Left lung (tissue), 10 donors: ENCODE results near the gene ABHD6. TPM values are rescaled to one million over a fixed set of nuclear protein-coding genes. Genes with fewer than 3 reads are reported as not detected.

Source experiments
- ATAC-seq: fragments of 200-7000 bp; cut with Tn5 transposase; one replicate; pipeline ENCODE4 v1.9.1; 2020; ENCODE audit warnings: moderate library complexity
- DNase-seq, 4 donors: peaks; one replicate each; pipeline ENCODE4 v3.0.0-alpha.2; 2013 to 2020
- H3K27ac ChIP-seq, 2 donors: fragments of 200-600 bp; sonication (generic) in 1 of 2; one replicate each; pipeline versions ENCODE4 v1.5.0 to v1.8.0; 2020 to 2021
- H3K27me3 ChIP-seq, 2 donors: fragments of 200-600 bp; sonication (generic) in 1 of 2; one replicate each; pipeline versions ENCODE4 v1.5.0 to v1.8.0; 2020 to 2021
- H3K36me3 ChIP-seq, 2 donors: fragments of 200-600 bp; sonication (generic) in 1 of 2; one replicate each; pipeline versions ENCODE4 v1.5.0 to v1.8.0; 2020 to 2021
- H3K4me1 ChIP-seq, 2 donors: fragments of 200-600 bp; one replicate each; pipeline ENCODE4 v1.8.0; 2021
- H3K4me3 ChIP-seq, 2 donors: fragments of 200-600 bp; sonication (generic) in 1 of 2; one replicate each; pipeline versions ENCODE4 v1.5.0 to v1.8.0; 2020 to 2021; ENCODE audit warnings: mild to moderate bottlenecking in 1 of 2
- H3K9me3 ChIP-seq, 2 donors: fragments of 200-600 bp; sonication (generic) in 1 of 2; one replicate each; pipeline versions ENCODE4 v1.5.0 to v1.8.0; 2020 to 2021
- intact Hi-C, 2 donors: fragments of 100-400 bp; cut with DNase I; formaldehyde crosslinking; loops; one replicate each; pipeline versions ENCODE4 v1.11.2 to v1.14.2; 2022
- polyA plus RNA-seq, 6 donors: library from polyadenylated mRNA; unstranded; fragments of 120-200 nt; gene quantifications; one replicate each; pipeline ENCODE4 v1.2.1, GENCODE V29; 2013; ENCODE audit not compliant: insufficient read length in 6 of 6
- total RNA-seq, 2 donors: library from RNA; stranded (reverse); fragmentation: NEBNext Ultra II Directional; extraction: Animal tissue kit (Norgen Biotek cat#: 25700); gene quantifications; one replicate each; pipeline ENCODE4 v1.2.1, GENCODE V29; 2021
- TF ChIP-seq, protein P1 (sequence below), 2 donors: fragments of 200-600 bp; sonication (generic) in 1 of 2; IDR thresholded peaks; one replicate each; pipeline versions ENCODE4 v1.5.0 to v1.8.0; 2021; ENCODE audit warnings: antibody characterized with exemption in 2 of 2
- donor health status: DM: no; HTN: yes; CAD: no.
- donor health status: DM: no; HTN: no; CAD: no.

The ABHD6 gene
- total and polyA plus RNA-seq, 8 donors, result 4.8 to 12.7 (median 8.2) TPM

DNA sequence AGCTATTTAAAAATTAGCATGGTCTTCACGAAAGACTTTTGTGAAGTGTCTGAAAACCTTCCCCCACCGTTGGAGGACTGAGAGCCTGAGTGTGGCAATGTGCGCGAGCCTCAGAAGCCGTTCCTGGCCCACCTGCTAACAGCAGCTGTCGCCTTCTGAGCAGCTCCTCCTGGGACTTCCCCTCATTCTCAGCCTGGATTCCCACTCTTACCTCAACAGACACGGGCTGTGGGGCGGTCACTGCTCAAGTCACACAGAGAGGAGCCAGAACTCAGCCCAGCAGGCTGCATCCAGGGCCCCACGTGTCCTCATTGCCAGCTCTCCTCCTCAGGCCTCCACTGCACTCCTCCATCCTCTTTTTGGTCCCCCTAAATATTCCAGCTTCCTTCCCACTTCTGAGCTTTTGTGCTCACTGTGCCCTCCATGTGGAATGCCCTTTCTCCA lies 34.7 kb upstream of the ABHD6 start:
- DNase-seq, result no peak
- Histone ChIP-seq H3K27me3 (no peaks in the 10 kb centered on the region), H3K4me3 (no peak overlapping the region), H3K27ac (no peak overlapping the region), H3K4me1 (no peaks in the 10 kb centered on the region), H3K36me3 (no peaks in the 10 kb centered on the region), H3K9me3 (no peaks in the 10 kb centered on the region)
- TF ChIP-seq, protein P1, sequence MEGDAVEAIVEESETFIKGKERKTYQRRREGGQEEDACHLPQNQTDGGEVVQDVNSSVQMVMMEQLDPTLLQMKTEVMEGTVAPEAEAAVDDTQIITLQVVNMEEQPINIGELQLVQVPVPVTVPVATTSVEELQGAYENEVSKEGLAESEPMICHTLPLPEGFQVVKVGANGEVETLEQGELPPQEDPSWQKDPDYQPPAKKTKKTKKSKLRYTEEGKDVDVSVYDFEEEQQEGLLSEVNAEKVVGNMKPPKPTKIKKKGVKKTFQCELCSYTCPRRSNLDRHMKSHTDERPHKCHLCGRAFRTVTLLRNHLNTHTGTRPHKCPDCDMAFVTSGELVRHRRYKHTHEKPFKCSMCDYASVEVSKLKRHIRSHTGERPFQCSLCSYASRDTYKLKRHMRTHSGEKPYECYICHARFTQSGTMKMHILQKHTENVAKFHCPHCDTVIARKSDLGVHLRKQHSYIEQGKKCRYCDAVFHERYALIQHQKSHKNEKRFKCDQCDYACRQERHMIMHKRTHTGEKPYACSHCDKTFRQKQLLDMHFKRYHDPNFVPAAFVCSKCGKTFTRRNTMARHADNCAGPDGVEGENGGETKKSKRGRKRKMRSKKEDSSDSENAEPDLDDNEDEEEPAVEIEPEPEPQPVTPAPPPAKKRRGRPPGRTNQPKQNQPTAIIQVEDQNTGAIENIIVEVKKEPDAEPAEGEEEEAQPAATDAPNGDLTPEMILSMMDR (IDR thresholded peaks at IDR 0.05), result no peak
- intact Hi-C loops, result no loop called here
- no peak for ATAC-seq

DNA sequence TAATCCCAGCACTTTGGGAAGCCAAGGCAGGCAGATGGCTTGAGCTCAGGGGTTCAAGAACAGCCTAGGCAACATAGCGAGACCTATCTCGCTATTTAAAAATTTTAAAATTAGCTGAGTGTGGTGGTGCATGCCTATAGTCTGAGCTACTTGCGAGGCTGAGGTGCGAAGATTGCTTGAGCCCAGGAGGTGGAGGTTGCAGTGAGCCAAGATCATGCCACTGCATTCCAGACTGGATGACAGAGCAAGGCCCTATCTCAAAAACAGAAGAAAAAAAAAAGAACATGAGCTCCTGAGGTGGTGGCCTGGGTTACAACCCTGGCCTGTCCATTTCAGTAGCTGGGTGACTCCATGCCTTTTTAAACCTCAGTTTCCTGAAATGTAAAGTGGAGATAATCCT lies 34.1 kb upstream of the ABHD6 start:
- intact Hi-C loops, result no loop called here
- no peak overlapping the region for H3K4me3 ChIP-seq
- H3K27me3 ChIP-seq, result no peaks in the 10 kb centered on the region
- ATAC-seq (no peak), DNase-seq (no peak)
- no peaks in the 10 kb centered on the region for H3K9me3 ChIP-seq
- H3K4me1 ChIP-seq, result no peaks in the 10 kb centered on the region
- no peak overlapping the region for H3K27ac ChIP-seq
- TF ChIP-seq, protein P1 (IDR thresholded peaks at IDR 0.05), result no peak
- no peaks in the 10 kb centered on the region for H3K36me3 ChIP-seq

DNA sequence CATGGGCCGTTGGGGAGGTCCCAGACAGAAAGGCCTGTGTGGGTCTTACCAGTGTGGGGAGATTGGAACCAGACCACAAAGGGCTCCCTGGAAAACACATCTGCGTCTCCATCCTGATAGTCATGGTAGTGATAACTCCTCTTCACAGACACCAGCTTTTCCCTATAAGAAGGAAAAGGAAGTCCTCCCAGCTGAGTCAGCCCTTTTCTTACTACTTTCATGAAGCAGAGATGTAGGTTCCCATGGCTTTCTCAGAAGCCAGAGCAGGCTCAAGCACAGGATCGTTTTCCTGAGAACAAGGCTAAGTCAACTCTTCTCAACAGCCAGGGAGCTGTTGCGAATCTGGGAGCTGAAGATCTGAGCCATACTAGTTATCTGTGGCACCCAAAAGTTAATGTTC lies 32.9 kb upstream of the ABHD6 start:
- ATAC-seq, result no peak
- H3K36me3 ChIP-seq, result no peaks in the 10 kb centered on the region
- no peak overlapping the region for H3K27ac ChIP-seq
- TF ChIP-seq, protein P1 (IDR thresholded peaks at IDR 0.05), result no peak
- H3K4me1 ChIP-seq, result no peaks in the 10 kb centered on the region
- H3K27me3 ChIP-seq, result no peaks in the 10 kb centered on the region
- no peak for DNase-seq
- no peak overlapping the region for H3K4me3 ChIP-seq
- no peaks in the 10 kb centered on the region for H3K9me3 ChIP-seq
- intact Hi-C loops, result no loop called here

DNA sequence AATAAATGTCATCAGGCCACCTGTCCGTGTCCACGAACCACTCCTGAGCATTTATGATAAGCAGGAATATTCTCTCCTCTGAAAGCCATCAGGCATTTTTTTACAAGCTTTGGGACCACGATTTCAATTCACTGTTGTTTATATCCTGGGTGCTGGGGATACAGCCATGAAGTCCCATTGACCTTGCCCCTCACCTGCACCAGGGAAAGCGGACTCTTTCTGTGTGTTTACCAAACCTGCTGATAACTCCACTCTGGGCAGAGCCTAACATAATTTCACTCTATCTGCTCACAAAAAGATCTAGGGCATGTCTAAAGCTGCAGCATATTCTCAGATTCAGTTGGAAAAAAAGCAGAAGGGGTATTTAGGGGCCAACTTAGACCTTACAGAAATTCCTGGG lies 31.6 kb upstream of the ABHD6 start:
- H3K36me3 ChIP-seq, result no peaks in the 10 kb centered on the region
- TF ChIP-seq, protein P1 (IDR thresholded peaks at IDR 0.05), result no peak
- intact Hi-C loops, result no loop called here
- H3K9me3 ChIP-seq, result no peaks in the 10 kb centered on the region
- H3K27ac ChIP-seq, result no peak overlapping the region
- H3K4me1 ChIP-seq, result no peaks in the 10 kb centered on the region
- no peak for DNase-seq
- no peak overlapping the region for H3K4me3 ChIP-seq
- no peaks in the 10 kb centered on the region for H3K27me3 ChIP-seq
- no peak for ATAC-seq

DNA sequence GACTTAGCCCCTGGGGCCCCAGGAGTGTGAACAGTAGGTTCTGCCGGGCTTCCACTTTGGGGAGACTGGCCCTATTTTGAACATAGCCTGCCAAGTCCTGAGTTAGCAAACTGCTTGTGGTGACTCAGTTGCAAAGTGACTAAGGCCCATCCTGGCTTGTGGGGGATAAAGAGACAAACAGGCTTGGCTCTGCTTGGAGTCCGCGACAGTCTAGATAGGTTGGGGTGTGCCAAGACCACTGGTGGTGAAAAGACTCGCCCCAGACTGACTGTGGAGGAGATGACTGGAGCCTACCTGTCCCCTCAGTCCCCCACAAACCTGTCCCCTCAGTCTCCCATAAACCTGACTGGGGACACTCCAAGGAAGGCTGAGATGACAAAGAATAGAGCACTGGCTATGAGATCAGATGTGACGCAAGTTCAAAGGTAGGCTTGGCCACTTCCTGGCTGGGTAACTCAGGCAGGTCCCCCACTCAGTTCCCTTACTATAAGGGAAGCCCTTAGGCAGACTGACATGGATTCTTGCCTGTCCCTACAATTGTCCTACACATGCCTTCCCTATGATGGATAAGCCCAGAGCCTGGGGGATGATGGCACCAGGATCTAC lies 31.1 kb upstream of the ABHD6 start:
- Histone ChIP-seq H3K27ac (no peak overlapping the region), H3K27me3 (no peaks in the 10 kb centered on the region), H3K4me1 (no peaks in the 10 kb centered on the region), H3K9me3 (no peaks in the 10 kb centered on the region), H3K36me3 (no peaks in the 10 kb centered on the region), H3K4me3 (no peak overlapping the region)
- no peak for DNase-seq
- intact Hi-C loops, result no loop called here
- no peak for ATAC-seq
- TF ChIP-seq, protein P1 (IDR thresholded peaks at IDR 0.05), result no peak
